ENCODE measurements around the gene SLC9A9.

- TF ChIP-seq CTCF (IDR thresholded peaks at IDR 0.05; ENCODE audit: low read depth, low read length) (no peak), MAX (IDR thresholded peaks at IDR 0.05; ENCODE audit: low read depth, low read length) (no peak)
Observed at GRCh38 chr3:143851331-143852017, 3.2 kb upstream of the SLC9A9 start.

Data from NB4 (cell line).